ENCODE measurements around the gene TEK. TPM values are rescaled to one million over a fixed set of nuclear protein-coding genes. Genes with fewer than 3 reads are reported as not detected.

Gene TEK
- total RNA-seq, 2 donors from 2014 or later: 2.4 to 4.9 TPM

DNA sequence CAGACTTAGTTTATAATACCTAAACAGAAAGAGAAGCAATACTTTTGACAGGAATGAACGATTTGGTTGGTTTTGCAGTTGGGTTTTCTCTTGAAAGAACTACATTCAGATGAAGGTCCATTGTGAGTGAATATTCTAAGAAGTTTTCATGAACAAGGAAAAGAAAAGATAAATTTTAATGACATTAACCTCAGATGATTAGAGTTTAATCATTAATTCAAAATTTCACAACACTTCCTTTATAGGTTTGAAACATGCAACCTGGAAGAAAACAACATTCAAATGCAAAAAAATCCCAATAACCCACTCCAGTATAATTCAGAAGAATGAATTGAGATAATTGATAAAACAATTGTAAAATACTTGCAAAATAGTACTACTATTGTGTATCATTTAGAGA, 164.2 kb downstream of the TEK start:
- Mint-ChIP-seq H3K4me1 (peaks cover 2% of the 10 kb centered on the region), H3K27me3 (ENCODE audit: insufficient read depth) (no peaks in the 10 kb centered on the region), H3K27ac (no peak overlapping the region), H3K4me3 (no peak overlapping the region), H3K9me3 (no peaks in the 10 kb centered on the region), H3K36me3 (ENCODE audit: low read depth) (no peaks in the 10 kb centered on the region)
- Histone ChIP-seq H3K27me3 (ENCODE audit: control insufficient read depth, insufficient read depth, low read length, poor library complexity, severe bottlenecking) (no peaks in the 10 kb centered on the region), H3K4me3 (ENCODE audit: low read length) (no peak overlapping the region), H3K9me3 (ENCODE audit: control insufficient read depth, low read length) (no peaks in the 10 kb centered on the region), H3K27ac (ENCODE audit: low read depth, low read length) (no peak overlapping the region), H3K9ac (ENCODE audit: extremely low read depth, low read length, poor library complexity, severe bottlenecking) (no peak overlapping the region), H3K36me3 (ENCODE audit: control insufficient read depth, insufficient read depth, low read length) (no peaks in the 10 kb centered on the region), H3K4me1 (ENCODE audit: control insufficient read depth, insufficient read depth, low read length) (peaks cover 5% of the 10 kb centered on the region)
- no peak for DNase-seq
- TF ChIP-seq, protein P1, sequence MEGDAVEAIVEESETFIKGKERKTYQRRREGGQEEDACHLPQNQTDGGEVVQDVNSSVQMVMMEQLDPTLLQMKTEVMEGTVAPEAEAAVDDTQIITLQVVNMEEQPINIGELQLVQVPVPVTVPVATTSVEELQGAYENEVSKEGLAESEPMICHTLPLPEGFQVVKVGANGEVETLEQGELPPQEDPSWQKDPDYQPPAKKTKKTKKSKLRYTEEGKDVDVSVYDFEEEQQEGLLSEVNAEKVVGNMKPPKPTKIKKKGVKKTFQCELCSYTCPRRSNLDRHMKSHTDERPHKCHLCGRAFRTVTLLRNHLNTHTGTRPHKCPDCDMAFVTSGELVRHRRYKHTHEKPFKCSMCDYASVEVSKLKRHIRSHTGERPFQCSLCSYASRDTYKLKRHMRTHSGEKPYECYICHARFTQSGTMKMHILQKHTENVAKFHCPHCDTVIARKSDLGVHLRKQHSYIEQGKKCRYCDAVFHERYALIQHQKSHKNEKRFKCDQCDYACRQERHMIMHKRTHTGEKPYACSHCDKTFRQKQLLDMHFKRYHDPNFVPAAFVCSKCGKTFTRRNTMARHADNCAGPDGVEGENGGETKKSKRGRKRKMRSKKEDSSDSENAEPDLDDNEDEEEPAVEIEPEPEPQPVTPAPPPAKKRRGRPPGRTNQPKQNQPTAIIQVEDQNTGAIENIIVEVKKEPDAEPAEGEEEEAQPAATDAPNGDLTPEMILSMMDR (conservative IDR thresholded peaks at IDR 0.05): no peak
- 100% methylated on average over 1 of the region's 1 CpG for WGBS, 2 experiments (ENCODE audit: insufficient coverage in 1 of 2, insufficient read length in 1 of 2)

DNA sequence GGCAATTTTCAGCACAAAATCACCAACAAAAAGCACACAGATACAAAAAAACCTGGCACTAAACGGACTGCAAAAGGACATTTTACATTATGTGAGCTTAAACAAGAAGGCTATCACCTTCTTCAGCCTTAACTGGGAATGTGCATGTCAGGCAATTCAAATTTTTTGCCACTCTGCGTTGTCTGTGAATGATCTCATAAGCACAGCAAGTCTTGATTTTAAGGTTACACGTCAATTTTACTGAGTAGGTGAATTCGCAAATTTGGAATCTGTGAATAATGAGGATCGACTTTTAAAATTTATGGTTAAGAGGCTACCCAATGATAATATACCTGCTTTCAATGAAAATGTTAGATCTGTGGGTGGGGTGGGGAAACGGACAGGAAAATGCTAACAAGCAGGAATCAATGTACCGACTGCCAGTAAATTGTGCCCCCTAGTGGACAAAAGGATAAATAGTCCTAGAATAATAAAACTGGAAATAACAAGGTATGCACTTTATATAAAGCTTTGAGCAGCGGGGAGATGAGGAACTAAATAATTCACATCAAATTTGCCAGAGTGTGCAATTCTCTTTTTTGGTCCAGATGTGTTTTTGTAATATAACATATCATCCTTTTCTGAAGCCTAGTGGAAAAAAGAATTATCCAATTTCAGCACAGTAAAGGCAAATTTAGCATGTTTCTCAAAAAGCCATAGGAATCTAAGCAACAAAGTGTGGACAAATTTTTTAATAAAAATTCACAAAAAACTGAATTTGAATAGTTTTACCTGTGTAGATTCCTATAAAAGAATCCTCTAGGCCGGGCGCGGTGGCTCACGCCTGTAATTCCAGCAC, 167.4 kb downstream of the TEK start:
- no peaks in the 10 kb centered on the region for H3K27me3 ChIP-seq (ENCODE audit: control insufficient read depth, insufficient read depth, low read length, poor library complexity, severe bottlenecking)
- Mint-ChIP-seq H3K36me3 (ENCODE audit: low read depth) (no peaks in the 10 kb centered on the region), H3K9me3 (no peaks in the 10 kb centered on the region), H3K4me3 (no peak overlapping the region), H3K4me1 (peaks cover 2% of the 10 kb centered on the region), H3K27me3 (ENCODE audit: insufficient read depth) (no peaks in the 10 kb centered on the region), H3K27ac (no peak overlapping the region)
- no peak overlapping the region for H3K27ac ChIP-seq (ENCODE audit: low read depth, low read length)
- no peak overlapping the region for H3K4me3 ChIP-seq (ENCODE audit: low read length)
- H3K9ac ChIP-seq (ENCODE audit: extremely low read depth, low read length, poor library complexity, severe bottlenecking): no peak overlapping the region
- no peaks in the 10 kb centered on the region for H3K4me1 ChIP-seq (ENCODE audit: control insufficient read depth, insufficient read depth, low read length)
- no peaks in the 10 kb centered on the region for H3K36me3 ChIP-seq (ENCODE audit: control insufficient read depth, insufficient read depth, low read length)
- TF ChIP-seq, protein P1 (conservative IDR thresholded peaks at IDR 0.05): peak; percentile 89
- WGBS, 2 experiments (ENCODE audit: insufficient coverage in 1 of 2, insufficient read length in 1 of 2): 49 to 62% methylated on average over 7 to 12 of the region's 12 CpGs
- no peaks in the 10 kb centered on the region for H3K9me3 ChIP-seq (ENCODE audit: control insufficient read depth, low read length)
- no peak for DNase-seq

DNA sequence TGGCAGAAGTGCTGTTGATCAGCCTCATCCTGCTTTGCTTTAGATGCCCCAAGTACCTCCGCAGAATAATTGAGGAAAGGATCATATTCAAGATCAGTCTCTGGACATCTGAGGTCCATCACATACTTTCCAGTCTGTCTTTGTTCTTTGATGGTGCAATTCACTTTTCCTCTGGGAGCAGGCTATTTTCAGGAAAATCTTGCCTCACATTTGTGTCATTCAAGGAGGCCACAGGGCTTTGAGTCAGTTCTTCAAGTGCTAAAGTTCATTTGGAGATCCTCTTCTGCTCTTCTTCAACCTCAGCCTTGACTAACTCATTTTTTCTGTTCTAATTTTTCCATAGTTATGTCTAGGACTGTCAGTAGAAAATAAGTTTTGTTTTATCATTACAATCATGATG, 169.3 kb downstream of the TEK start:
- DNase-seq: no peak
- no peak overlapping the region for H3K9ac ChIP-seq (ENCODE audit: extremely low read depth, low read length, poor library complexity, severe bottlenecking)
- Mint-ChIP-seq H3K9me3 (no peaks in the 10 kb centered on the region), H3K4me3 (no peak overlapping the region), H3K36me3 (ENCODE audit: low read depth) (no peaks in the 10 kb centered on the region), H3K4me1 (peaks cover 2% of the 10 kb centered on the region), H3K27me3 (ENCODE audit: insufficient read depth) (no peaks in the 10 kb centered on the region), H3K27ac (no peak overlapping the region)
- no peaks in the 10 kb centered on the region for H3K27me3 ChIP-seq (ENCODE audit: control insufficient read depth, insufficient read depth, low read length, poor library complexity, severe bottlenecking)
- H3K4me3 ChIP-seq (ENCODE audit: low read length): no peak overlapping the region
- H3K27ac ChIP-seq (ENCODE audit: low read depth, low read length): no peak overlapping the region
- H3K36me3 ChIP-seq (ENCODE audit: control insufficient read depth, insufficient read depth, low read length): no peaks in the 10 kb centered on the region
- no peaks in the 10 kb centered on the region for H3K9me3 ChIP-seq (ENCODE audit: control insufficient read depth, low read length)
- no peaks in the 10 kb centered on the region for H3K4me1 ChIP-seq (ENCODE audit: control insufficient read depth, insufficient read depth, low read length)
- WGBS, 2 experiments (ENCODE audit: insufficient coverage in 1 of 2, insufficient read length in 1 of 2): 85 to 95% methylated on average over 1 of the region's 1 CpG
- TF ChIP-seq, protein P1 (conservative IDR thresholded peaks at IDR 0.05): no peak
